Skeletal muscle satellite cell (primary cell): ENCODE measurements around the gene UBE2L3.
A peak's percentile ranks its signal among the peaks of the same experiment; 100 is the strongest.
"Not testable (repeated sequence)": the region's sequence is repeated elsewhere in the genome, so short reads cannot be mapped to it uniquely, and the experiment has no call there.

Experiments
- H3K27me3 ChIP-seq: 2 replicates; pipeline ENCODE4 v1.7.0; 2013; ENCODE audit warnings: low read length; ENCODE audit not compliant: control insufficient read depth, insufficient read depth
- H3K36me3 ChIP-seq: 2 replicates; pipeline ENCODE4 v1.7.0; 2013; ENCODE audit warnings: mild to moderate bottlenecking, control low read depth, low read length; ENCODE audit not compliant: insufficient read depth
- H3K4me1 ChIP-seq: 2 replicates; pipeline ENCODE4 v1.7.0; 2013; ENCODE audit warnings: low read length; ENCODE audit not compliant: control insufficient read depth, insufficient read depth
- H3K4me2 ChIP-seq: 2 replicates; pipeline ENCODE4 v1.7.0; 2013; ENCODE audit warnings: mild to moderate bottlenecking, low read length
- H3K4me3 ChIP-seq: 2 replicates; pipeline ENCODE4 v1.7.0; 2013; ENCODE audit warnings: low read length
- H3K9ac ChIP-seq: 2 replicates; pipeline ENCODE4 v1.7.0; 2013; ENCODE audit warnings: mild to moderate bottlenecking, low read depth, low read length, moderate library complexity
- H3K9me3 ChIP-seq: replicated peaks from 2 replicates; pipeline ENCODE4 v1.7.0; 2013; ENCODE audit warnings: mild to moderate bottlenecking, control low read depth, low read length

UBE2L3 gene

GRCh38 chr22:21559345-21560125 is 8.0 kb upstream of the UBE2L3 start:
- not testable (repeated sequence) for H3K9ac ChIP-seq, H3K27me3 ChIP-seq, H3K9me3 ChIP-seq, H3K4me3 ChIP-seq, H3K36me3 ChIP-seq, H3K4me2 ChIP-seq, H3K4me1 ChIP-seq

DNA sequence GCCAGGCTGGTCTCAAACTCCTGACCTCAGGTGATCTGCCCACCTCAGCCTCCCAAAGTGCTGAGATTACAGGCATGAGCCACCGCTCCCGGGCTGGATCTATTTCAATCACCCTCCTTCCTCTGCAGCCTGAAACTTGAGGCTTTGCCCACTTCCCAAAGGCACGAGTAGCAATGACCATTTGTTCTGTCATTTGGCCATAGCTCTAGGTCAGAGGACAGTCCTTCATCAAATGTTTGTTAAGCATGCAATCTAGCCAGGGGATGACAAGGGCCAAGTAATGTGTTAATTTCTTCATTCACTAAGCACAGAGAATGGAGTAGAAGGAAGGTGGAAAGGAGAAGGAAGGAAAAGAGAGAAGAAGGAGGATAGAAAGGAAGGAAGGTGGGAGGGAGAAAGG is 6.9 kb upstream of the UBE2L3 start:
- H3K9me3 ChIP-seq, H3K4me3 ChIP-seq, H3K27me3 ChIP-seq, H3K36me3 ChIP-seq, H3K9ac ChIP-seq, H3K4me2 ChIP-seq, H3K4me1 ChIP-seq: not testable (repeated sequence)

DNA sequence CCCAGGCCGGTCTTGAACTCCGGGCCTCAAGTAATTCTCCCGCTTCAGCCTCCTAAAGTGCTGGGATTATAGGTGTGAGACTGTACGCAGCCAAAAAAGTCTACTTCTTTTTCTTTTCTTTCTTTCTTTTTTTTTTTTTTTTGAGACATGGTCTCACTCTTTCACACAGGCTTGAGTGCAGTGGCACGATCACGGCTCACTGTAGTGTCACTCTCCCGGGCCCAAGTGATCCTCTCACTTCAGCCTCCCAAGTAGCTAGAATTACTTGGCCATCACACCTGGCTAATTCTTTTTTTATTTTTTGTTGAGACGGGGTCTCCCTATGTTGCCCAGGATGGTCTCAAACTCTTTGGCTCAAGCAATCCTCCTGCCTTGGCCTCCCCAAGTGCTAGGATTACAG is 3.6 kb upstream of the UBE2L3 start:
- Histone ChIP-seq H3K9me3 (no peaks in the 10 kb centered on the region), H3K4me1 (no peaks in the 10 kb centered on the region), H3K4me3 (no peak overlapping the region), H3K27me3 (no peaks in the 10 kb centered on the region), H3K4me2 (no peak overlapping the region), H3K9ac (no peak overlapping the region), H3K36me3 (no peaks in the 10 kb centered on the region)

DNA sequence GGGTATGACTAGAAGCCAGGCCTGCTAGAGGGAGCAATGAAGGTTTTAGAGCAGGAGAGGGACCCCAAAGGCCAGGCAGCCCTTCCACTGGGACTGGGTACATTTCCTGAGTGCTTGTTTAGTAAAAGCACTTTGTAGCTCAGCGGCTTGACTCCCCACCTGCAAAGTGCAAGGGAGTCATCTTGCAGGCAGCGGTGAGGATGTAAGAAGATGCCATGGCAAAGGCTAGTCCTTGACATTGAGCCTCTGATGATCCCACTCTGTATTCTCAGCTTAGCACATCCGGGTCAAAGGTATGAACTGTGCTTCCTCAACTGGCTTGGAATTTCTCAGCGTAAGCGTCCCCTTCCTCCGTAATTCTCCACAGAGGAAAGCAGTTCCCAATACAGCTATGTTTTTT is 3.1 kb upstream of the UBE2L3 start:
- Histone ChIP-seq H3K9ac (no peak overlapping the region), H3K4me2 (no peak overlapping the region), H3K9me3 (no peaks in the 10 kb centered on the region), H3K4me1 (peaks cover 3% of the 10 kb centered on the region), H3K36me3 (no peaks in the 10 kb centered on the region), H3K27me3 (no peaks in the 10 kb centered on the region), H3K4me3 (no peak overlapping the region)

DNA sequence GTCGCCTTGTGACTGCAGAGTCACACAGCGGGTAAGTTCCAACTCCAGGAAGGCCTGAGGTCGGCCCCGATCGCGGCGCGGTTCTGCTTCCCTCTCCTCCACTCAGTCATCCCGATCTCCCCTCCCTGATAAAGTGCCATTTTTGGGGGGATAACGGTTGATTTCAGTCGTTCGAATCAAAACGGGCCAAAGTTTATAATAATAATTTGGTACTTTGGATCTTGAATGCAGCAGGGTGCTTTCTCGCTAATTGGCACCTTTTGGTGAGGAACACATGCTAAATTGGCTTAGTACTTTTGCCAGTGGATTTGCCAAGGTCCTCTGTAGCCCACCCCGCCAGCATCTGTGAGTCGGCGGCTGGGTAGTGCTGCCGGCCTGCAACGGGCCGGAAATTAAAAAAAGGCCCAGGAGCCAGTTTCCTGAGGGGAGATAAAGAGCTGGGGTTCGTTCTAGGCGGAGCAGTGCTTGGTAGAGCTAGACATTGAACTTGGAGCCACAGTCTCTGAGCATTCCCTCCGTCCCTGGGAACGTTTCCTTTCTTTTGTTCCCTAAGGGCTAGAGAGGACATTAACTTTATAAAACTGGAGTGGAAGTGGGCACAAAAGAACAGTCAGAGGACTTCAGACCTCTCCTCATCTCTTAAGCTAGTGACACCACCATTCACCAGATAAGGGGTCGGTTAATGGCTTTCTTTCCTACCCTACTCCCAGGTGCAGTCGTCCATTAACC is 997 bp downstream of the UBE2L3 start:
- no peaks in the 10 kb centered on the region for H3K27me3 ChIP-seq
- peaks cover 22% of the 10 kb centered on the region for H3K4me1 ChIP-seq
- H3K4me2 ChIP-seq: peak overlapping the region; percentile 86
- H3K36me3 ChIP-seq: peaks cover 12% of the 10 kb centered on the region
- H3K9me3 ChIP-seq: no peaks in the 10 kb centered on the region
- peak overlapping the region; percentile 94 for H3K4me3 ChIP-seq
- peak overlapping the region; percentile 99 for H3K9ac ChIP-seq

GRCh38 chr22:21569076-21569427 is 1.5 kb downstream of the UBE2L3 start:
- peak overlapping the region; percentile 99 for H3K9ac ChIP-seq

GRCh38 chr22:21569459-21570170 is 2.1 kb downstream of the UBE2L3 start:
- H3K36me3 ChIP-seq: peaks cover 12% of the 10 kb centered on the region
- H3K4me2 ChIP-seq: peak overlapping the region; percentile 86
- no peaks in the 10 kb centered on the region for H3K27me3 ChIP-seq
- H3K4me1 ChIP-seq: peaks cover 33% of the 10 kb centered on the region
- H3K9ac ChIP-seq: peak overlapping the region; percentile 99
- H3K4me3 ChIP-seq: peak overlapping the region; percentile 94
- no peaks in the 10 kb centered on the region for H3K9me3 ChIP-seq

More at GRCh38 chr22:21569076-21569427, 1.5 kb downstream of the UBE2L3 start:
- Histone ChIP-seq H3K4me2 (peak overlapping the region; percentile 86), H3K4me3 (peak overlapping the region; percentile 94), H3K4me1 (peaks cover 28% of the 10 kb centered on the region), H3K36me3 (peaks cover 12% of the 10 kb centered on the region)
- not testable (repeated sequence) for H3K9me3 ChIP-seq, H3K27me3 ChIP-seq

DNA sequence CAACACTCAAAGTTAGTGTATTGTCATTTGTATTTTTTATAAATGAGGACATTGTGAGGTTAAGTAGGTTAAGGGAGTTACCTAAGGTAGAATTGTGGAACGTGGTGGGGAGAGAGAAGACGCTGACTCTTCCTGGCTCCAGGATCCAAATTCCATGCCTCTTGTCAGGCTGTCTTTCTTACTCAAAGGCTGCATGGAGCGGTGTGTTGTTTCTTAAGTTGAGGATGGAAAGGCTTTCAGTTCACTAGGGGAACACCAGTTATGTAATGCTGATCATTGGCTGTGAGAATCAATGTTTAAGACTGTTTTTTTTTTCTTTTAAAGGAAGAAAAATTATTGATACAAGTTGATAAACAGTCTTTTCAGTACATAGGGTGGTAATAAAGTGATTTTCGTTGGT is 2.9 kb downstream of the UBE2L3 start:
- Histone ChIP-seq H3K36me3 (peaks cover 12% of the 10 kb centered on the region), H3K27me3 (no peaks in the 10 kb centered on the region), H3K9ac (peak overlapping the region; percentile 17), H3K4me2 (peak overlapping the region; percentile 86), H3K4me3 (peak overlapping the region; percentile 23), H3K9me3 (no peaks in the 10 kb centered on the region), H3K4me1 (peaks cover 35% of the 10 kb centered on the region)

GRCh38 chr22:21571679-21572078 is 4.2 kb downstream of the UBE2L3 start:
- no peak overlapping the region for H3K9ac ChIP-seq
- no peaks in the 10 kb centered on the region for H3K9me3 ChIP-seq
- H3K4me1 ChIP-seq: peaks cover 35% of the 10 kb centered on the region
- H3K4me2 ChIP-seq: no peak overlapping the region
- H3K27me3 ChIP-seq: no peaks in the 10 kb centered on the region
- no peak overlapping the region for H3K4me3 ChIP-seq
- H3K36me3 ChIP-seq: peaks cover 12% of the 10 kb centered on the region

DNA sequence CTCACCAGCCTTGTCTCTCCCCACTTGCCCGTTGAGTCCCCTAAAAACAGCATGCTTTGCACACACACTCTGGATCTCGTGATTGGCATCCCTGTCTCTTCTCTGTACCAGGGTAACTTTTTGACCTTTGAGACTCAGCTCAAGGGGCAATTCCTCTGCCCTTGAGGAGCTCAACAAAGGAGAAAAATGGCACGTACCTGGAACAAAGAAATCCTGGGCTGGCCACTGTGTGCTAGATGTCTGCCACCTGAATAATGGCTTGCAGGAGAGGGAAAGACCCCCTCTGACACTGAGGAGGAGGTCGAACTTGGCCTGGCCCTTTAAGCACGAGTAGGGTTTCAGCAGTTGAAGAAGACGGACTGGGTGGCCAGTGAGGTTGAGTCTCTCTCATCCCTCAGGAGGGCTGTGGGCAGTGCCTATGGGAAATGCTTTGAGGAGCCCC is 5.8 kb downstream of the UBE2L3 start:
- no peaks in the 10 kb centered on the region for H3K27me3 ChIP-seq
- peaks cover 35% of the 10 kb centered on the region for H3K4me1 ChIP-seq
- H3K9me3 ChIP-seq: no peaks in the 10 kb centered on the region
- H3K36me3 ChIP-seq: peaks cover 12% of the 10 kb centered on the region
- no peak overlapping the region for H3K4me3 ChIP-seq
- no peak overlapping the region for H3K4me2 ChIP-seq
- no peak overlapping the region for H3K9ac ChIP-seq

GRCh38 chr22:21573750-21574494 is 6.4 kb downstream of the UBE2L3 start:
- H3K4me2 ChIP-seq: no peak overlapping the region
- H3K4me1 ChIP-seq: peaks cover 35% of the 10 kb centered on the region
- no peaks in the 10 kb centered on the region for H3K9me3 ChIP-seq
- H3K9ac ChIP-seq: no peak overlapping the region
- no peak overlapping the region for H3K4me3 ChIP-seq
- peaks cover 15% of the 10 kb centered on the region for H3K36me3 ChIP-seq
- H3K27me3 ChIP-seq: no peaks in the 10 kb centered on the region
